Lower lobe of right lung (tissue), 2 donors: Measurements from ENCODE around the gene PLTP. TPM values are rescaled to one million over a fixed set of nuclear protein-coding genes. Genes with fewer than 3 reads are reported as not detected.
A peak's percentile ranks its signal among the peaks of the same experiment; 100 is the strongest.

ENCODE experiments used
- ATAC-seq, 2 donors: fragments of 200-7000 bp; cut with Tn5 transposase; one replicate each; pipeline ENCODE4 v1.9.1; 2020 to 2022; ENCODE audit warnings: mild to moderate bottlenecking in 2 of 2, moderate library complexity in 2 of 2
- DNase-seq: peaks from one replicate; pipeline ENCODE4 v3.0.0-alpha.2; 2020
- H3K27ac ChIP-seq: fragments of 200-600 bp; one replicate; pipeline ENCODE4 v1.8.0; 2022
- H3K27me3 ChIP-seq: fragments of 200-600 bp; one replicate; pipeline ENCODE4 v1.8.0; 2022; ENCODE audit warnings: low read depth
- H3K36me3 ChIP-seq: fragments of 200-600 bp; one replicate; pipeline ENCODE4 v1.8.0; 2022; ENCODE audit warnings: mild to moderate bottlenecking
- H3K4me1 ChIP-seq: fragments of 200-600 bp; one replicate; pipeline ENCODE4 v1.8.0; 2022
- H3K4me3 ChIP-seq: fragments of 200-600 bp; one replicate; pipeline ENCODE4 v1.8.0; 2022; ENCODE audit warnings: mild to moderate bottlenecking
- H3K9me3 ChIP-seq: fragments of 200-600 bp; one replicate; pipeline ENCODE4 v1.8.0; 2022
- CTCF ChIP-seq: fragments of 200-600 bp; IDR thresholded peaks from one replicate; pipeline ENCODE4 v1.8.0; 2022; ENCODE audit warnings: antibody characterized with exemption, mild to moderate bottlenecking
- intact Hi-C: fragments of 100-400 bp; cut with DNase I; formaldehyde crosslinking; loops from one replicate; pipeline ENCODE4 v1.11.0; 2022
- total RNA-seq: library from RNA; stranded (reverse); fragmentation: NEBNext Ultra II Directional; extraction: Animal tissue kit (Norgen Biotek cat#: 25700); gene quantifications from one replicate; pipeline ENCODE4 v1.2.1, GENCODE V29; 2021
- donor health status: DM: no; HTN: yes; CAD: no; lungs with severe emphysema.

Gene PLTP
- total RNA-seq, 1 donor from 2014 or later, result 145 TPM

DNA sequence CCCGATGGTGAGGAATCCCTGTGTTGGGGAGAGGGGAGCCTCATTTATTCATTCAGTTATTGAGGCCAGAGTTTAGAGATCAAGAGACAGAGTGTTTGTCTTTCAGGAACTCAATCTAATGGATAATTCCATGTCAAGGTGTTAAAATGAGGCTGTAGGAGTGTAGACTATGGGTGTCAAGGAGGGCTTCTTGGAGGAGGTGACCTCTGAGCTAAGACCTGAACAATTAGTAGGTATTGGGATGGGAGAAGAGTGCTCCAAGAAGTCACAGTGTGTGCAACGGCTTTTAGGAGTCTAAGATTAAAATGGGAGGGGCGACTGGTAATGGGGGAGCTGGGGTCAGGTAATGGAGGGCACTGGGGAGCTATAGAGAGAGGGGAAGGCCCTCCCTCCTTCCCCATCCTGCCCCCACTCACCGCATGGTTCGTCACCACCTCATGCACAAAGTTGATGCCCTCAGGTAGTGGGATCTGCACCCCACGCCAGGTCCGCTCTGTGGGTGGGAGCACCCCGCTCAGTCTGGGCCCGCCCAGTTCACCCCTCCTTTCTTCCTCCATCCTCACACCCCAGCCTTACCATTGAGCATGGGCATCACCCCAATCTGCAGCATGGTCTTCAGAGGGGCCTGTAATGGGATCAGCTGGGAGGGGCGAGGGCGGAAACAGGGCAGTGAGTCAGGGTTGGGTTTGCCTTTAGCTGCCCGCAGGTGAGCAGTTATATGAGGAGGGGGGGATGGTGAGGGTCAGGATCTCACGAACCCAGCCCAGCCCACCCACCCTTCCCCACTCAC, 12.7 kb downstream of the PLTP start:
- Histone ChIP-seq H3K27me3 (no peaks in the 10 kb centered on the region), H3K36me3 (peaks cover 94% of the 10 kb centered on the region), H3K4me3 (no peak overlapping the region), H3K4me1 (no peaks in the 10 kb centered on the region), H3K9me3 (no peaks in the 10 kb centered on the region), H3K27ac (no peak overlapping the region)
- TF ChIP-seq CTCF, result no peak
- intact Hi-C loops, result no loop called here
- ATAC-seq, result peak in 1 of 2 donors; percentile 41
- no peak for DNase-seq

- no peak for TF ChIP-seq CTCF
- Histone ChIP-seq H3K9me3 (no peaks in the 10 kb centered on the region), H3K27ac (no peak overlapping the region), H3K4me3 (no peak overlapping the region), H3K4me1 (peaks cover 5% of the 10 kb centered on the region), H3K27me3 (no peaks in the 10 kb centered on the region), H3K36me3 (peaks cover 96% of the 10 kb centered on the region)
- intact Hi-C loops, result no loop called here
- no peak for DNase-seq
- ATAC-seq, result no peak
Observed at GRCh38 chr20:45898285-45898684, 13.7 kb downstream of the PLTP start.

GRCh38 chr20:45897692-45898091, 14.3 kb downstream of the PLTP start:
- Histone ChIP-seq H3K36me3 (peaks cover 98% of the 10 kb centered on the region), H3K4me1 (peaks cover 11% of the 10 kb centered on the region), H3K4me3 (no peak overlapping the region), H3K27ac (no peak overlapping the region), H3K27me3 (no peaks in the 10 kb centered on the region), H3K9me3 (no peaks in the 10 kb centered on the region)
- intact Hi-C loops, result no loop called here
- no peak for ATAC-seq
- no peak for TF ChIP-seq CTCF
- no peak for DNase-seq

GRCh38 chr20:45897289-45897688, 14.7 kb downstream of the PLTP start:
- Histone ChIP-seq H3K4me1 (peaks cover 15% of the 10 kb centered on the region), H3K27ac (no peak overlapping the region), H3K4me3 (no peak overlapping the region), H3K36me3 (peaks cover 98% of the 10 kb centered on the region), H3K27me3 (no peaks in the 10 kb centered on the region), H3K9me3 (no peaks in the 10 kb centered on the region)
- DNase-seq, result no peak
- ATAC-seq, result no peak
- intact Hi-C loops, result no loop called here
- no peak for TF ChIP-seq CTCF

DNA sequence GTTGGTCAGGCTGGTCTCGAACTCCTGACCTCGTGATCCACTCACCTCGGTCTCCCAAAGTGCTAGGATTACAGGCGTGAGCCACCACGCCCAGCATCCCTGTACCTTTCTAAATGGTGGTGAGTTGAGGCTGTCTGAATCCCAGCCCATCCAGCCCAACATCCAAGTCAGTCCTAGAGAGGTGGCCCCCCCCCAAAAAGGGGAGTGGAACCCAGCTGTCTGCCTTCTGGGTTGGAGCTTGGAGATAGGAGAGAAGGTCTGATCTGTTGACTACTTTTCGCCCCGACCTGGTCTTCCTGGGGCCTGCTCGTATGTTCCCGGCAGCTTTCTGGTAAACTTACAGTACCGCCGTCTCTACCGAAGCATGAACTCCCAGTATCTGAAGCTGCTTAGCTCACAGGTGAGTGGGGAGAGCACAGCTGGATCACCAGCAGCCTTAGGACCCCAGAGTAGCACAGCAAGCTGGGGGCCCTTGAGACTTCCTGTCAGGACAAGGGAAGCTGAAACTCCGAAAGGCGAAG, 15.3 kb downstream of the PLTP start:
- no peak for TF ChIP-seq CTCF
- Histone ChIP-seq H3K4me3 (no peak overlapping the region), H3K9me3 (no peaks in the 10 kb centered on the region), H3K27me3 (no peaks in the 10 kb centered on the region), H3K36me3 (peaks cover 92% of the 10 kb centered on the region), H3K4me1 (peaks cover 20% of the 10 kb centered on the region), H3K27ac (no peak overlapping the region)
- DNase-seq (no peak), ATAC-seq (no peak)
- intact Hi-C loops, result no loop called here
